ENCODE measurements around the gene HHATL. TPM values are rescaled to one million over a fixed set of nuclear protein-coding genes. Genes with fewer than 3 reads are reported as not detected.

The HHATL gene
- total and polyA plus RNA-seq, 8 donors, result 0.29 to 1.3 (median 1.0) TPM; not detected in 1

DNA sequence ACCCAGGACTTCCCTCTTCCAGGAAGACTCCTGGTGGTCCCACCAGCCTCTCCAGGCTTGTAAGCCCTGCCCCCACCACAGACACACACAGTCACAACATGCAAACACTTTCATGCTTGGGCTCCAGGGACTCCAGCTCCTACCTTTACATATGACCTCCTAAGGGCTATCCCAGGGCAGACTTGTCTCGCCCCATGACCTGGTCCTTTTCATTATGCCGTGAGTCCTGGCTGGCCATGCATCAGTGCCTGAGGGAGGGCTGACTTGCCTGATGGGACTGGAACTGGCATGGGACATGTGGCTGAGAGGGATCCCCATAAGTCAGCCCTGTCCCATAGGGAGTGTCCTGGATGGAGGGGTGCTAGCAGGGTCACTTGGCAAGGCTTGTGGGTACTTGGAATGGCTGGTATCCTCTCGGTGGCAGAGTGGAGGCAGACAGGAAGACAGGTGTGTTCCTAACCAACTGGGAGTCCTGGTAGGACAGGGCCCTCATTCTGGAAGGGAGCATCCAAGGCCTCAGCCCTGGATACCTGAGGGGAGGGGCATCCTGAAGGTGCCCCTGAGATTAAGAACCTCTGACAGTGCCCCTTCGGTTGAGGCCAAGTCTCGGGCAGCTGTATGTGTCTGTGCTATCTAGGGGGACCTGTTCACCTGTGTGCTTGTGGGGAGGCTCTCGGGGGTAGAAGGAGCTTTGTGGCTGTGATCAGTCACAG lies 540 bp upstream of the HHATL start:
- H3K27ac ChIP-seq, result no peak overlapping the region
- TF ChIP-seq CTCF (IDR thresholded peaks at IDR 0.05), result no peak
- intact Hi-C loops (cut with DNase I), result no loop called here
- ATAC-seq, result no peak
- H3K9me3 ChIP-seq, result no peaks in the 10 kb centered on the region
- H3K4me3 ChIP-seq, result no peak overlapping the region
- H3K27me3 ChIP-seq, result peaks cover 0 to 10% of the 10 kb centered on the region in 2 donors
- peak in 1 of 4 donors; percentile 29 for DNase-seq
- no peaks in the 10 kb centered on the region for H3K36me3 ChIP-seq
- H3K4me1 ChIP-seq, result no peaks in the 10 kb centered on the region

GRCh38 chr3:42701371-42702065 lies 1.1 kb downstream of the HHATL start:
- peak; percentile 92 for ATAC-seq
- Histone ChIP-seq H3K27ac (no peak overlapping the region), H3K27me3 (peaks cover 0 to 10% of the 10 kb centered on the region in 2 donors), H3K9me3 (no peaks in the 10 kb centered on the region), H3K4me1 (no peaks in the 10 kb centered on the region), H3K36me3 (no peaks in the 10 kb centered on the region), H3K4me3 (no peak overlapping the region)
- peak; percentile 25 to 85 (median 54) for DNase-seq
- TF ChIP-seq CTCF (IDR thresholded peaks at IDR 0.05), result no peak
- intact Hi-C loops (cut with DNase I), result no loop called here

- Histone ChIP-seq H3K9me3 (no peaks in the 10 kb centered on the region), H3K4me3 (no peak overlapping the region), H3K27ac (no peak overlapping the region), H3K27me3 (peaks cover 0 to 10% of the 10 kb centered on the region in 2 donors), H3K4me1 (no peaks in the 10 kb centered on the region), H3K36me3 (no peaks in the 10 kb centered on the region)
- ATAC-seq (no peak), DNase-seq (peak in 1 of 4 donors; percentile 46)
- no peak for TF ChIP-seq CTCF (IDR thresholded peaks at IDR 0.05)
- intact Hi-C loops (cut with DNase I), result no loop called here
Measured at GRCh38 chr3:42700366-42701288, 2.0 kb downstream of the HHATL start.

GRCh38 chr3:42699511-42699971 lies 3.1 kb downstream of the HHATL start:
- ATAC-seq, result no peak
- peak in 1 of 4 donors; percentile 47 for DNase-seq
- TF ChIP-seq CTCF (IDR thresholded peaks at IDR 0.05), result no peak
- H3K27me3 ChIP-seq, result peaks cover 0 to 10% of the 10 kb centered on the region in 2 donors
- intact Hi-C loops (cut with DNase I), result no loop called here
- no peaks in the 10 kb centered on the region for H3K9me3 ChIP-seq
- H3K4me3 ChIP-seq, result no peak overlapping the region
- H3K36me3 ChIP-seq, result no peaks in the 10 kb centered on the region
- no peak overlapping the region for H3K27ac ChIP-seq
- no peaks in the 10 kb centered on the region for H3K4me1 ChIP-seq
